GM12865 (cell line): ENCODE data around the gene CIDEB.

Experiments used
- DNase-seq: peaks from one replicate; pipeline ENCODE4 v3.0.0; 2010; ENCODE audit warnings: low read depth
- H3K4me3 ChIP-seq: 2 replicates; pipeline ENCODE4 v1.5.1; 2011; ENCODE audit warnings: mild to moderate bottlenecking, low read depth, low read length, control low read depth
- TF ChIP-seq, protein P1 (sequence below): IDR thresholded peaks from 2 replicates; pipeline ENCODE4 v1.5.1; 2011; ENCODE audit warnings: low read length, control low read depth, low read depth, inconsistent platforms; ENCODE audit not compliant: insufficient read depth; ENCODE audit errors: missing control alignments

The CIDEB gene

DNA sequence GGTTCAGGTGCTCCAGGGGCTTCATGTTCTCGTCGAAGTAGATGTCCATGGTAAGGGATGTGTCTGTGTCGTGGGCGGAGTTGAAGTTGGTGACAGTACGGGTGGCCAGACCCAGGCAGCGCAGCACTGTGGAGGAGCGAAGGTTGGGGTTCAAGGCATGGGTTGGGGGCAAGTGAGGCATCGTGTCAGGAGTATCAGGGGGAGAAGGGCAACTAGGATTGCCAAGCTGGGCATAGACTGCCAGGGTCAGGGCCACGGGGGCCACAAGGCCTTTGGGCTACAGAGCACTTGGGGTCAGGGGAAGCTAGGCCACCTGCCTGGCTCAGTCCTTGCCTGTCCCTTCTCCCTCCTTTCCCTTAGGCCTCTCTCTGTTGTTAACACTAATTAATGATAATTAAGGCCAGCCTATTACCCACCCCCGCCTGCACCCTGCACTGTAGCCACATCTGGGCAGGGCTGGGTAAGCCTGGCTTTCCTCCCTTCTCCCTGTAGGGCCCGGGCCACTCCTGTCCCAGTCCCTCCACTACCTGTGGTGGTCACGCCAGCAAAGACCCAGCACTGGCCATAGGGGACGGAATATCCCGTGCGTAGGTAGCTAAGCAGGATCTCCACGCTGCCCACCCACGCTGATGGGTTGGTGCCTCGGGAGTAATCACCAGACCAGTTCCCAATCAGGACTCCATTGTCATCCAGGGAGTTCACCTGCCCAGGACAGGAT, 49.1 kb downstream of the CIDEB start:
- TF ChIP-seq, protein P1, sequence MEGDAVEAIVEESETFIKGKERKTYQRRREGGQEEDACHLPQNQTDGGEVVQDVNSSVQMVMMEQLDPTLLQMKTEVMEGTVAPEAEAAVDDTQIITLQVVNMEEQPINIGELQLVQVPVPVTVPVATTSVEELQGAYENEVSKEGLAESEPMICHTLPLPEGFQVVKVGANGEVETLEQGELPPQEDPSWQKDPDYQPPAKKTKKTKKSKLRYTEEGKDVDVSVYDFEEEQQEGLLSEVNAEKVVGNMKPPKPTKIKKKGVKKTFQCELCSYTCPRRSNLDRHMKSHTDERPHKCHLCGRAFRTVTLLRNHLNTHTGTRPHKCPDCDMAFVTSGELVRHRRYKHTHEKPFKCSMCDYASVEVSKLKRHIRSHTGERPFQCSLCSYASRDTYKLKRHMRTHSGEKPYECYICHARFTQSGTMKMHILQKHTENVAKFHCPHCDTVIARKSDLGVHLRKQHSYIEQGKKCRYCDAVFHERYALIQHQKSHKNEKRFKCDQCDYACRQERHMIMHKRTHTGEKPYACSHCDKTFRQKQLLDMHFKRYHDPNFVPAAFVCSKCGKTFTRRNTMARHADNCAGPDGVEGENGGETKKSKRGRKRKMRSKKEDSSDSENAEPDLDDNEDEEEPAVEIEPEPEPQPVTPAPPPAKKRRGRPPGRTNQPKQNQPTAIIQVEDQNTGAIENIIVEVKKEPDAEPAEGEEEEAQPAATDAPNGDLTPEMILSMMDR = no peak

DNA sequence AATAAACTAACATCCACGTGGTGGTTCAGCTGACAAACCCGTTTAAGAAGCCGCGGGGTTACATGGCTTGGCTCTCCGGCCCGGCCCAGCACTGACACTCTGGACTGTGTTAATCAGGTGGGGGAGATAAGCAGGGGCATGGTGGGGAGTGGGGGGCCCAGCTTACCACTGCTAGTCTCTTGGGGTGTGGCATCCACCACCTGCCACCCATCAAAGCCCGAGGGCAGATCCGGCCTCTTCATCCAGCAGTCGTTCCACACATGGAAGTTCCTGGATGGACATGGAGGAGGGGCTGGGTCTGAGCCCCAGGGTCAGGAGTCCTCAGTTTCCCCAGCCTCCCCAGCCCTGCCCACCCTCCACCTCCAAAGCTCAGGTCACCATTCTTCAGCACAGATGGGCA, 49.7 kb downstream of the CIDEB start:
- TF ChIP-seq, protein P1 = no peak
- DNase-seq = no peak
- H3K4me3 ChIP-seq = no peak overlapping the region

More for the DNA sequence above, 49.1 kb downstream of the CIDEB start:
- H3K4me3 ChIP-seq = no peak overlapping the region
- DNase-seq = no peak

DNA sequence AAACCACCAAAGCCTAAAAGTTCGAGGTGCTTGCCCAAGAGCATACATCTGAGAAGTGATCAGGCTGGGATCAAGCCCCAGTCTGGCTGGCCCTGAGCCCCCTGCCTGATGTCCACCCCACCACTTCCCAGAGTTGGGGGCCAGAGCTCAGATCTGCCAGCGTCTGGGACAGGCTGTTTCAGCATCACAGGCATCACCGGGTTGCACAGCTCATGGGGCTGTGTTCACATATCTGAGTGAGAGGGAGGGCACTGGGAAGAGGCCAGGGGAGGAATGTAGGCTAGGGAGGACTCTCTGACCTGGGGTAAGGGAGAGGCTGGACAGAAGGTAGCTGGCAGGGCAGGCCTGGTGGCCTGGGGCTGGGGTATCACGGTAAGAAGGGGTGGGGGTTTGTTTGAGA, 50.8 kb downstream of the CIDEB start:
- TF ChIP-seq, protein P1 = no peak
- no peak for DNase-seq
- H3K4me3 ChIP-seq = no peak overlapping the region

DNA sequence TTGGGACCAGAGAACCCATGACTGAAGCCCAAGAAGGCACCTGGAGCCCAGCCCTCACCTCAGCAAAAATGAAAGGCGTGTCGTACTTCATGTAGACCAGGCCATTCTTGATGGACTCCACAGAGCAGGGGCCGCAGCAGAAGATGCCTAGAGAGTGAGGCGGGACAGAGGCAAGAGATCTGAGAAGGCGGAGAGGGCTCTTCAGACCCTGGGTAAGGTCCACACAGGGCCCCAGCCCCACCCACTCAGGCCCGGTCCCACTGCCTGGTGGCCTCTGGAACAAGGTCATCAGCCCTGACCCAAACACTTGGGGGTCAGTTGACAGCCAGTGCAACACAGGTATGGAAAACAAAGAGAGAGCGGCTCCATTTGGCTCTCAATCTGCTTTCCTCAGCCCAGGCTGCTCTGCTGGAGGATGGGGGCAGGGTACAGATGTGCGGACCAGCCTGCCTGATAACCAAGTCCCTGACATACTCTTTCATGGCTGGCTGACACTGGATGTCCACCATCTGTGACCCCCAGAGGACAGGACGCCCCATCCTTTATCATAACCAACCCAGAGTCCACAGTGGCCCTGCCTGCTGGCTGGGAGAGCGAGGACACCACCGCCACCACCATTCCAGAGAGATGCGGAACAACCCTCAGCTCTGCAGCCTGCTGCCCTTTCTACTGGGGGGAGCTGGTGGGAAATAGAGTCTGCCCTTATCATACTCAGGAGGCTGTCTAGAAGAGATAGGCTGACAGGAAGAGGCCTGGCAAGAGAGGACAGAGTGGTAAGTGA, 51.7 kb downstream of the CIDEB start:
- TF ChIP-seq, protein P1 = no peak
- DNase-seq = no peak

DNA sequence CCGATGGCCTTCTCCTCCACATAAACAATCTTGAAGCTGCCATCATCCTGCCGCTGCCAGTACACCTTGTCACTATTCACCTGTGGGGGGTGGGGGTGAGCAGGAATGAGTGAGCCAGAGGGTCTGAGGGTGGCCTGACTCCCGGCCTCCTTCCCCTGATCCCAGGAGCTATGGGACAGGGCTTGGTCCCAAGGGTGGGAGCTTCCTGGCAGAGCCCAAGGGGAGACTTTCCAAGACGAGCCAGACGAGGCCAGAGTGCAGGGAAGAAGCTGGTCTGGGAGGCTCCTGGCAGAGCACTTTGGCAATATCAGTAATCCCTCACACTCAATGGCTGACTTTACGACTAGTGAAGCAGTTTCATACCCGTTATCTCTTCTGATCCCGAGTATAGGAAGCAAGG, 52.3 kb downstream of the CIDEB start:
- TF ChIP-seq, protein P1 = no peak
- no peak overlapping the region for H3K4me3 ChIP-seq
- no peak for DNase-seq

More for the DNA sequence above, 51.7 kb downstream of the CIDEB start:
- no peak overlapping the region for H3K4me3 ChIP-seq
